ENCODE measurements around the gene SYTL3.

Gene SYTL3

DNA sequence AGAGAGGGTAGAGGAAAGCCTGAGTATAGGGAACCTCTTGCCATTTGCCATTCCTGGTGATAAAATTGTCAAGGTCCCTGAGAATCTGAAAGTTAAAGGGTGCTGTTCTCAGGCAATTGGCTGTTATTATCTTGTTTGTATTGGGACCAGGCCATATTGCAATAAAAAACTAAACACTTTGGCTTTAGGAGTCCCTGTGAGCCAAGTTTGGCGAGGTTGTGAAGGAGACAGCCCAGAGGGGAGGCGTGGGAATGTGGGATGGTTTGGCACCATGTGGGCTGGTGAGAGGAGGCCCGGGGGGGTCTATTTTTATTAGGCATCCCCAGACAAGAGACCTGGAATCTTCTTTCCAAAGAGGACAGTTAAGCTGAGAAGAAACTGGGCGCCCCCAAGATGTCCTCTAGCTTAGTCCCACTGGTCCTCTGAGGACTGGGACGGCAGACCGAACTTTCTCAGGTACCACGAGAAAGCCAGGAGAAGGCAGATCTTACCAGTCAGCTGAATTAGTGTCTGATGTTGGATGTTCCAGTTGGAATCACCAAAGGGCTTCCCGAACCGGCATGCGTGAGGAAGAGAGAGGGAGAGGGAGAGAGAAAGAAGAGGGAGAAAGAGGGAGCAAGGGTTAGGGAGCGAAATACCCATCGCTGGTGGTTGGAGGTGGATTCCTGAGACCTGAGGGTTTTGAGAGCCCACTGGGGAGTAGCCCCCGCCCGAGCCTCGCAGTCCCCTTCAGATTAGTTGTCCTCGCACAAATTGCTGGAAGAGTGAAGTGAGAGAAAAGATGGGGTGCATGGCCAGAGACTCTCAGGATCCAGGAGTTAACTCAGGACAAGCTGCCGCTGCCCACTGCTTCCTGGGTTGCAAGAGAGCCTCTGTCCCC lies 29.7 kb upstream of the SYTL3 start:
- Histone ChIP-seq H3K27me3 (ENCODE audit: insufficient read depth, low read length, poor library complexity, severe bottlenecking) (no peaks in the 10 kb centered on the region), H3F3A (ENCODE audit: low read depth) (no peaks in the 10 kb centered on the region), H3K4me3 (ENCODE audit: low read length, poor library complexity, severe bottlenecking) (no peak overlapping the region), H3K4me2 (ENCODE audit: low read depth, low read length, poor library complexity, severe bottlenecking) (no peak overlapping the region), H3K36me3 (ENCODE audit: insufficient read depth, low read length) (peaks cover 27% of the 10 kb centered on the region; the same call in 1 of the 2 replicates), H3K4me1 (ENCODE audit: insufficient read depth, low read length, poor library complexity, severe bottlenecking) (no peaks in the 10 kb centered on the region), H3K9me2 (replicated peaks; ENCODE audit: low read depth, low read length) (no peaks in the 10 kb centered on the region), H3K9ac (ENCODE audit: low read depth, low read length, poor library complexity, severe bottlenecking) (no peak overlapping the region), H2AFZ (ENCODE audit: low read length) (no peak overlapping the region), H3K79me2 (ENCODE audit: insufficient read depth, low read length) (no peaks in the 10 kb centered on the region), H3K9me3 (ENCODE audit: insufficient read depth, low read depth, low read length) (no peaks in the 10 kb centered on the region), H4K20me1 (ENCODE audit: insufficient read depth, low read length, poor library complexity, severe bottlenecking) (no peaks in the 10 kb centered on the region)
- TF ChIP-seq EZH2phosphoT487 (IDR thresholded peaks at IDR 0.05; ENCODE audit: borderline replicate concordance) = no peak
- TF ChIP-seq, protein P1, sequence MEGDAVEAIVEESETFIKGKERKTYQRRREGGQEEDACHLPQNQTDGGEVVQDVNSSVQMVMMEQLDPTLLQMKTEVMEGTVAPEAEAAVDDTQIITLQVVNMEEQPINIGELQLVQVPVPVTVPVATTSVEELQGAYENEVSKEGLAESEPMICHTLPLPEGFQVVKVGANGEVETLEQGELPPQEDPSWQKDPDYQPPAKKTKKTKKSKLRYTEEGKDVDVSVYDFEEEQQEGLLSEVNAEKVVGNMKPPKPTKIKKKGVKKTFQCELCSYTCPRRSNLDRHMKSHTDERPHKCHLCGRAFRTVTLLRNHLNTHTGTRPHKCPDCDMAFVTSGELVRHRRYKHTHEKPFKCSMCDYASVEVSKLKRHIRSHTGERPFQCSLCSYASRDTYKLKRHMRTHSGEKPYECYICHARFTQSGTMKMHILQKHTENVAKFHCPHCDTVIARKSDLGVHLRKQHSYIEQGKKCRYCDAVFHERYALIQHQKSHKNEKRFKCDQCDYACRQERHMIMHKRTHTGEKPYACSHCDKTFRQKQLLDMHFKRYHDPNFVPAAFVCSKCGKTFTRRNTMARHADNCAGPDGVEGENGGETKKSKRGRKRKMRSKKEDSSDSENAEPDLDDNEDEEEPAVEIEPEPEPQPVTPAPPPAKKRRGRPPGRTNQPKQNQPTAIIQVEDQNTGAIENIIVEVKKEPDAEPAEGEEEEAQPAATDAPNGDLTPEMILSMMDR (conservative IDR thresholded peaks at IDR 0.05; ENCODE audit: low read length) = no peak

DNA sequence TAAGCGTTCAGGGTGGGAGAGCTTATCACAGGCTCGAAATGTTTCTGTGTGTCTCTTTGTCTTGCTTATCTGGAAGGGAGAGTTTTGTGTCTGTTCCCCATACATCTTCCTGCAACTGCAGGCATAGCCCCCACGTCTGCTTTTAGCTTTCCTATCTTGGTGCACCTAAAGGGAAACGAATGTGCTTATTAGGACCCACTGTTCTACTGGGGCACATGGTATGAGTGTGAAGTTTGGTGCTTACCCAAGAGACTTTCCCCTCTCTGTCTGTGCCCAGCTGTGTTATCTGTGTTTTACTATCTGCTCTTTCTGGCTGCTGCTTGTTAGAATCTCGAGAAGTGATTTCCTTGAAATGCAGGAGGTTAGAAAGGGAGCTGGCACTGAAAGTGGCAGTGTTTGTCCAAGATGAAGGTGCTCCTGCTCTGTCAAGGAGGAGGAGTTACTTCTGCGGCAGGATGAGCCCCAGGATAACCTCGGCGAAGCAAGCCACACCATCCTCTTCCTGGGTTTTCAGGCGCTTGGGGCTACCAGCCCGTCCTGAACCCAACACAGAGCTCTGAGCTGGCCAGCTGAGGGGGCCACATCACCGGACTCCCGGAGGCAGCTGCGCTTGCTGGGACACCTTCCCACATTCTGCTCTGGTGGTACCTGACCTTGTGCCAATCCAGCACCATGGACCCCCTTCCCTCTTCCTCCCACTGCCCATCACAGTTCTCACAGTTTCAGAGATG lies 28.7 kb upstream of the SYTL3 start:
- no peaks in the 10 kb centered on the region for H3K9me2 ChIP-seq (replicated peaks; ENCODE audit: low read depth, low read length)
- peaks cover 36% of the 10 kb centered on the region; the same call in 1 of the 2 replicates for H3K36me3 ChIP-seq (ENCODE audit: insufficient read depth, low read length)

DNA sequence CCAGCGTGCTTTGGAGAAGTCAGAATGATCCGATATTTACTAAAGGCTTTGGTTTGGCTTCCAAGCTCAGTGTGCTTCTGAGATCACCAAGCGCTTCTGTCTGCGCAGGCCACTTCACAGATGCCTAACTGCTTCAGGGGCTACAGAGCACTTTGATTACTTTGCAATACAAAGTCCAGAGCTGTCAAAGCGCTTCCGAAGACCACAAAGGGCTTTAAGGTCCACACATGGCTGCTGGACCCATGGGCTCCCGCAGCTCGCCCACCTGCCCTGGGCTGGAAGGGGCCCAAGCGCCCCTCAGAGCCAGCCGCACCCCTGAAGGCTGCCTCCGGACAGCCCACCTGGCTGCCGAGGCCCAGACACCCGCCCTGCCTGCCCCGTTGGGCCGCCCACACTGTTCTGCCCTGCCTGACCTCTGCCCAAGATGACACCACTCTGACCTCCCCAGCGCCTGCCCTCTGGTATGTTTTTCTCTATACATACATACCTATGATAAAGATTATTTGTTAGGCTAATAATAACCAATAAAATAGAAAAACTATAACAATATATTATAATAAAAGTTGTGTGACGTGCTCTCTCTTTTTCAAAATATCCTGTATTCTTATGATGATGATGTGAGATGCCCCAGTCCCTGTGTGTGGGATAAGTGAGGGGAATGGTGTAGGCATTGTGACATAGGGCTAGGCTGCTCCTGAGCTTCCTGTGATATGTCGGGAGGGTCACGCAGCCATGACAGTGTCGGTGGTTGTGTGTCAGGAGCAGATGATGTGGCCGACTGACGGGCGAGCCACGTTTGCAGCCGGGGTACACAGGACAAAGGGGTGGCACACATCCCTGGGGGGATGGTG lies 27.9 kb upstream of the SYTL3 start:
- Histone ChIP-seq H3K4me3 (ENCODE audit: low read length, poor library complexity, severe bottlenecking) (no peak overlapping the region), H4K20me1 (ENCODE audit: insufficient read depth, low read length, poor library complexity, severe bottlenecking) (no peaks in the 10 kb centered on the region), H3K9me3 (ENCODE audit: insufficient read depth, low read depth, low read length) (no peaks in the 10 kb centered on the region), H3K4me2 (ENCODE audit: low read depth, low read length, poor library complexity, severe bottlenecking) (no peak overlapping the region), H3K36me3 (ENCODE audit: insufficient read depth, low read length) (peaks cover 44% of the 10 kb centered on the region; the same call in 1 of the 2 replicates), H3K9ac (ENCODE audit: low read depth, low read length, poor library complexity, severe bottlenecking) (no peak overlapping the region), H2AFZ (ENCODE audit: low read length) (no peak overlapping the region), H3F3A (ENCODE audit: low read depth) (no peaks in the 10 kb centered on the region), H3K79me2 (ENCODE audit: insufficient read depth, low read length) (no peaks in the 10 kb centered on the region), H3K9me2 (replicated peaks; ENCODE audit: low read depth, low read length) (no peaks in the 10 kb centered on the region), H3K27me3 (ENCODE audit: insufficient read depth, low read length, poor library complexity, severe bottlenecking) (no peaks in the 10 kb centered on the region), H3K4me1 (ENCODE audit: insufficient read depth, low read length, poor library complexity, severe bottlenecking) (no peaks in the 10 kb centered on the region)
- no peak for TF ChIP-seq EZH2phosphoT487 (IDR thresholded peaks at IDR 0.05; ENCODE audit: borderline replicate concordance)
- TF ChIP-seq, protein P1 (conservative IDR thresholded peaks at IDR 0.05; ENCODE audit: low read length) = no peak

More for the DNA sequence above, 28.7 kb upstream of the SYTL3 start:
- TF ChIP-seq EZH2phosphoT487 (IDR thresholded peaks at IDR 0.05; ENCODE audit: borderline replicate concordance) = no peak
- TF ChIP-seq, protein P1 (conservative IDR thresholded peaks at IDR 0.05; ENCODE audit: low read length) = no peak
- no peaks in the 10 kb centered on the region for H3K27me3 ChIP-seq (ENCODE audit: insufficient read depth, low read length, poor library complexity, severe bottlenecking)
- H2AFZ ChIP-seq (ENCODE audit: low read length) = no peak overlapping the region
- no peaks in the 10 kb centered on the region for H3F3A ChIP-seq (ENCODE audit: low read depth)
- H3K79me2 ChIP-seq (ENCODE audit: insufficient read depth, low read length) = no peaks in the 10 kb centered on the region
- H3K4me1 ChIP-seq (ENCODE audit: insufficient read depth, low read length, poor library complexity, severe bottlenecking) = no peaks in the 10 kb centered on the region
- H3K4me3 ChIP-seq (ENCODE audit: low read length, poor library complexity, severe bottlenecking) = no peak overlapping the region
- H3K4me2 ChIP-seq (ENCODE audit: low read depth, low read length, poor library complexity, severe bottlenecking) = no peak overlapping the region
- no peaks in the 10 kb centered on the region for H4K20me1 ChIP-seq (ENCODE audit: insufficient read depth, low read length, poor library complexity, severe bottlenecking)
- H3K9me3 ChIP-seq (ENCODE audit: insufficient read depth, low read depth, low read length) = no peaks in the 10 kb centered on the region
- H3K9ac ChIP-seq (ENCODE audit: low read depth, low read length, poor library complexity, severe bottlenecking) = no peak overlapping the region
